Fibroblast of the aortic adventitia (primary cell): ENCODE results near the gene FOXN3. TPM values are rescaled to one million over a fixed set of nuclear protein-coding genes. Genes with fewer than 3 reads are reported as not detected.

Source experiments
- DNase-seq: peaks from one replicate; pipeline ENCODE4 v3.0.0-alpha.2; 2010; ENCODE audit warnings: low read depth
- H3K4me3 ChIP-seq: 2 replicates; pipeline ENCODE4 v1.5.1; 2011; ENCODE audit warnings: low read depth, mild to moderate bottlenecking, control low read depth, low read length, moderate library complexity
- total RNA-seq: library from RNA; depleted of rRNA; stranded (reverse); fragments of >200 nt; gene quantifications from 2 replicates; pipeline ENCODE4 v1.2.3, GENCODE V29; 2012; ENCODE audit warnings: low replicate concordance
- TF ChIP-seq, protein P1 (sequence below): IDR thresholded peaks from 2 replicates; pipeline ENCODE4 v1.5.1; 2011; ENCODE audit warnings: mild to moderate bottlenecking, low read length, control low read depth, inconsistent platforms; ENCODE audit not compliant: insufficient read depth

The FOXN3 gene
- total RNA-seq, 1 donor = 35.3 TPM

DNA sequence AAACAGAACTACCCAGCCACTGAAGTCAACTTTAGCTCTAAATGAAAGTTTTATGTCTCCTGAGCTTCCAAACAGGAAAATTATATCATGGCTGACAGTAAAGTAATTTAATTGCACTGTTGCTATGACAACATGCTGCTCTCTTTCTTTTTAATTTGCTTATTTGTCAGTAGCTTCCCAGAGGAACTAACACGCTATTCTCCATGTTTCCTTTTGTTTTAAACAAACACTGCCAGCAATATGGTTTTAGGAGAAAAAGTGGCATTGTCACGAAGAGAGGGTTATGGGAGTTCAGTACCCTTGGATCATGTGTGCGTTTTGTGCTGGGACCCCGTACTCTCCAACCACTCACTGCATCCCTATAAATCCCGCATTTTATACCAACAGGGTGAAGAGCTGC, 1.9 kb downstream of the FOXN3 start:
- H3K4me3 ChIP-seq = peak overlapping the region; percentile 76
- TF ChIP-seq, protein P1, sequence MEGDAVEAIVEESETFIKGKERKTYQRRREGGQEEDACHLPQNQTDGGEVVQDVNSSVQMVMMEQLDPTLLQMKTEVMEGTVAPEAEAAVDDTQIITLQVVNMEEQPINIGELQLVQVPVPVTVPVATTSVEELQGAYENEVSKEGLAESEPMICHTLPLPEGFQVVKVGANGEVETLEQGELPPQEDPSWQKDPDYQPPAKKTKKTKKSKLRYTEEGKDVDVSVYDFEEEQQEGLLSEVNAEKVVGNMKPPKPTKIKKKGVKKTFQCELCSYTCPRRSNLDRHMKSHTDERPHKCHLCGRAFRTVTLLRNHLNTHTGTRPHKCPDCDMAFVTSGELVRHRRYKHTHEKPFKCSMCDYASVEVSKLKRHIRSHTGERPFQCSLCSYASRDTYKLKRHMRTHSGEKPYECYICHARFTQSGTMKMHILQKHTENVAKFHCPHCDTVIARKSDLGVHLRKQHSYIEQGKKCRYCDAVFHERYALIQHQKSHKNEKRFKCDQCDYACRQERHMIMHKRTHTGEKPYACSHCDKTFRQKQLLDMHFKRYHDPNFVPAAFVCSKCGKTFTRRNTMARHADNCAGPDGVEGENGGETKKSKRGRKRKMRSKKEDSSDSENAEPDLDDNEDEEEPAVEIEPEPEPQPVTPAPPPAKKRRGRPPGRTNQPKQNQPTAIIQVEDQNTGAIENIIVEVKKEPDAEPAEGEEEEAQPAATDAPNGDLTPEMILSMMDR = no peak
- DNase-seq = peak; percentile 16

DNA sequence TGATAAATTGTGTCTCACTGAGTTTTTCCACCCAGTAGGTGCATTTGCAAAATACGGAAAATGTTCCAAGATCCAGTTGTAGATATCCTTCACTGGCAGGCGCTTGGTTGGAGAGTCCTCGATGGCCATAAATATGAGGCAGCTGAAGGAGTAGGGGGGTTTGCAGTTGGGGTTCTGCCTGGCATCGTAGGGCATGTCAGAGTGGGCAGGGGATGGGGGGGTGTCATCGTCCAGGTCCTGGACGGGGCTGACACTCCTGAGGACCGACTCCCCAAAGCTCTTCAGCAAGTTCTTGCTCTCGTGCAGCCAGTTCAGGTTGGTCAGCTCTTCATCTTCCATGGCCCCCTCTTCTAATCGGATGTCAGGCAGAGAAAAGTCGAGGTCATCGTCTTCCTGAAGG, 5.1 kb downstream of the FOXN3 start:
- no peak overlapping the region for H3K4me3 ChIP-seq
- DNase-seq = no peak
- TF ChIP-seq, protein P1 = no peak

DNA sequence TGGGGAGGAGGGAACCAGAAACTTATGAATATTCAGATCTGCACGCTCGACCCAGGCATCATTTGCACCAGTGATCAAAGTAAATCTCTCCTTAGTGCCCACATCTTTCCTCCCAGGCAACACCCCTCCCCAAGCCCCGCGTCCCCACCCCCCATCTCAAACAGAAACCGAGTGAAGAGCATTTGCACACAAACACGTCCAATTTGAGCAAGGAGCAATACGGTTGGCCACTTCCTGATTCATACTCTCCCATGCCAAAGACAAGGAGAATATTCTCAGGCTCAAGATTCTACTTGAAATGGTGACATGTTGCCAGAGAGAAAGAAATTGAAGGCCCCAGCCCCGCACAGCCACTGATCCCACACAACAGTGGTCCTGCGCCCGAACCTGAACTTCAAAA, 7.1 kb downstream of the FOXN3 start:
- DNase-seq = no peak
- no peak overlapping the region for H3K4me3 ChIP-seq
- TF ChIP-seq, protein P1 = no peak

DNA sequence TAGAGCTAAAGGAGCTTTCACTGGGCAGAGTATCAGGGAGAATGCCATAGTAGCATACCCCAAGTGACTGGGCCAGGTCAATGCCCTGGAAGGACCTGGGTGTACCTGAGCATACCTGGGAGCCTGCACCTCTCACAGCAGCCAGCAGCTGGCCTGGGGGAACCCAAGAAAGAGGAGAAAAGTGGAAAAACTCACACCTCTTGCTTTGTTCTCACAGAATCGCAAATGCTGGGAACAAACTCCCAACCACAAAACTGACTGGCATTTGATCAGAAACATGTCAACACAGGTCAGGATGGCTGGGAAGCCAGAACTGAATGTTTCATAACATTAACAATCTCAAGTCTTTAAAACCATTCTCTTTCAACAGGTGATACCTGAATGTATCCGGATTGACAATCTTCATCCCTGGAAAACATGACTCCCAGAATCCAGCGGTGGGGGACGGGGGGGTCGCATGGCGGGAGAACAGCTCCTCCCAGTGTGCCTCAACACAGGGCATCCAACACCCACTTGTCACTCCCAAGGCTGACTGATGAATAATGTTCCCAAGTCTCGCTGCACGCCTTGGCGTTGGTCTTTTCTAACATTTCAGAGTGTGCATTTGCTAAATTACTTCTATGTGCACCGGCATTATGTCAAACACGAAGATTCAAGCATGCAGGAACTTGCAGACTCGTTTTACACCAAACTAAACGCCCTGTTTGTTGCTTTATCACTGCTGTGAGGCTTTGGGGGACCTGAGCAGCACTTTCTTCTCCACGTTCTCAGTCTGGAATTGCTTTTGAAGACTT, 7.9 kb downstream of the FOXN3 start:
- H3K4me3 ChIP-seq = no peak overlapping the region
- TF ChIP-seq, protein P1 = no peak
- no peak for DNase-seq

DNA sequence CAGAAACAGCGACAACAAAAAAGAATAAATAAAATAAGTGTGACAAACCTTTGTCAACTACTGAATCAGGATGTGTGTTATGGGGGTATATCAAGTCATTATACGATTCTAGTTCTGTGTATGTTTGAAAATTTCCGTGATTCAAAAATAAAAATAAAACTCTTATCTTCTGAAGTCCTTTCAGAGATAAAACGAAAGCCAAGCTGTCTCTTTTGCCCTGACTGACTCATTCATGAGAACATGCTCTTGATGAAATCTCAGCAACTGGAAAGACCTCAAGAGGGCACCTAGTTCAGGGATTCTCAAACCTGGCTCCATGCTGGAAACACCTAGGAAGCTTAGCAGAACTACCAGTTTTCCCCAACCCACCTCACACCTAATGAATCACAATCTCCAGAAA, 9.2 kb downstream of the FOXN3 start:
- TF ChIP-seq, protein P1 = no peak
- H3K4me3 ChIP-seq = no peak overlapping the region
- peak; percentile 37 for DNase-seq

DNA sequence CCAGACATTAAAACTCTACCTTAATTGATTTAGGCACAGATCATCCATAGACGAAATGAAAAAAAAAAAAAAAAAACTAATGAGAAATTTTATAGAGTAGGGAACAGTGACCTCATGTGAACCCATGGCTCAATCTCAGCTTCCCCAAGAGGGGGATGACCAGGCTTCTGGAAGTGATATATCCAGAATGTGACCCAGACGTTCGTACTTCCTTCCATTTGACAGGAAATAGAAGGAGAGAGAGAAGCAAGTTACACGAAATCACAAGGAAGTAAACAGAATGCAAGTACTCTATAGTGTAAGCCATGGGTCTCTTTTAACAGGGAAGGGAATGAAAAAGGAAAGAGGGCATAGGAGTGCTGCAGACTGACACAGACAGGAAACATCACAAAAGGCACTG, 10.1 kb downstream of the FOXN3 start:
- TF ChIP-seq, protein P1 = no peak
- peak; percentile 16 for DNase-seq
- H3K4me3 ChIP-seq = no peak overlapping the region

DNA sequence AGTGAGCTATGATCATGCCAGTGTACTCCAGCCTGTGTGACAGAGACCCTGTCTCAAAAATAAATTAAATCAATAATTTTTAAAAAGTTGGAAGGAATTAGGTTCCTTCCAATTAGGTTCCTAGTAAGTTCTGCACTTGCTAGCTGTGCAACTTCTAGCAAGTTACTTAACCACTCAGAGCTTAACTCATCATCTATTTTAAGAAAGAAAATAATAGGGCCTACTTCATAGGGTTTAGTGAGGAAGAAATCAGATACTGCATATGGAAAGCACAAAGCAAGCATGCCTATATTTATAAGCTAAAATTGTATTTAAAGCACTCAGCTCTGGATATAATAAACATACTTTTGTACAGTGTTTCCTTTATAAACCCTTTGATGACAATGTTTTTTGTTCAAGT, 10.7 kb downstream of the FOXN3 start:
- DNase-seq = no peak
- no peak overlapping the region for H3K4me3 ChIP-seq
- TF ChIP-seq, protein P1 = no peak
